Liver (tissue), 9 donors: ENCODE measurements around the gene TMOD4. TPM values are rescaled to one million over a fixed set of nuclear protein-coding genes. Genes with fewer than 3 reads are reported as not detected.

Source experiments
- DNase-seq: peaks from one replicate; pipeline ENCODE4 v3.0.0-alpha.2; 2017; ENCODE audit warnings: low spot score
- H3K27ac ChIP-seq, 2 donors: one replicate each; pipeline ENCODE4 v1.7.0; 2013; ENCODE audit warnings: inconsistent platforms in 2 of 2, low read length in 2 of 2, control low read depth in 1 of 2, low read depth in 1 of 2, mild to moderate bottlenecking in 1 of 2
- H3K27me3 ChIP-seq, 4 donors: one replicate each; pipeline versions ENCODE4 v1.6.1 to v1.7.0; 2013; ENCODE audit warnings: low read length in 3 of 4, inconsistent platforms in 1 of 4, mild to moderate bottlenecking in 1 of 4, moderate library complexity in 1 of 4; ENCODE audit not compliant: control insufficient read depth in 4 of 4, insufficient read depth in 4 of 4
- H3K36me3 ChIP-seq, 4 donors: one replicate each; pipeline versions ENCODE4 v1.6.1 to v1.7.0; 2013; ENCODE audit warnings: low read length in 3 of 4, mild to moderate bottlenecking in 3 of 4, low read depth in 1 of 4, moderate library complexity in 1 of 4; ENCODE audit not compliant: control insufficient read depth in 4 of 4, insufficient read depth in 3 of 4
- H3K4me1 ChIP-seq, 4 donors: one replicate each; pipeline versions ENCODE4 v1.6.1 to v1.7.0; 2013; ENCODE audit warnings: low read length in 3 of 4, mild to moderate bottlenecking in 3 of 4, moderate library complexity in 1 of 4; ENCODE audit not compliant: control insufficient read depth in 4 of 4, insufficient read depth in 4 of 4
- H3K4me3 ChIP-seq, 3 donors: one replicate each; pipeline versions ENCODE4 v1.6.1 to v1.7.0; 2013; ENCODE audit warnings: low read length in 3 of 3, control low read depth in 1 of 3, low read depth in 1 of 3, mild to moderate bottlenecking in 1 of 3
- H3K9ac ChIP-seq, 2 donors: one replicate each; pipeline ENCODE4 v1.7.0; 2013; ENCODE audit warnings: low read length in 2 of 2, mild to moderate bottlenecking in 2 of 2, moderate library complexity in 2 of 2, control low read depth in 1 of 2, low read depth in 1 of 2
- H3K9me3 ChIP-seq, 4 donors: one replicate each; pipeline versions ENCODE4 v1.6.1 to v1.7.0; 2013; ENCODE audit warnings: low read length in 3 of 4; ENCODE audit not compliant: control insufficient read depth in 4 of 4
- ATF3 ChIP-seq: IDR thresholded peaks from 2 replicates; pipeline ENCODE4 v1.6.1; 2016; ENCODE audit warnings: antibody characterized with exemption
- CTCF ChIP-seq: fragments of 150-350 bp; IDR thresholded peaks from 2 replicates; pipeline ENCODE4 v1.5.1; 2017; ENCODE audit warnings: improper control_type of control experiment, low read depth, low read length; ENCODE audit not compliant: missing input control
- EGR1 ChIP-seq, 2 donors: IDR thresholded peaks; 2 replicates each; pipeline ENCODE4 v1.6.1; 2016 to 2018; ENCODE audit warnings: antibody characterized with exemption in 2 of 2, low read depth in 2 of 2
- FOXA1 ChIP-seq: IDR thresholded peaks from 2 replicates; pipeline ENCODE4 v1.6.1; 2016; ENCODE audit warnings: antibody characterized with exemption
- FOXA2 ChIP-seq: IDR thresholded peaks from 2 replicates; pipeline ENCODE4 v1.6.1; 2016; ENCODE audit warnings: antibody characterized with exemption
- GABPA ChIP-seq, 2 donors: IDR thresholded peaks in 1 of 2; conservative IDR thresholded peaks in 1 of 2; 2 replicates each; pipeline ENCODE4 v1.6.1; 2016; ENCODE audit warnings: antibody characterized with exemption in 2 of 2, mild to moderate bottlenecking in 1 of 2, moderate library complexity in 1 of 2
- HNF4A ChIP-seq, 2 donors: conservative IDR thresholded peaks; 2 replicates each; pipeline ENCODE4 v1.6.1; 2016; ENCODE audit warnings: antibody characterized with exemption in 2 of 2, mild to moderate bottlenecking in 2 of 2
- HNF4G ChIP-seq: IDR thresholded peaks from 2 replicates; pipeline ENCODE4 v1.6.1; 2016; ENCODE audit warnings: antibody characterized with exemption
- JUND ChIP-seq, 2 donors: IDR thresholded peaks; 2 replicates each; pipeline ENCODE4 v1.6.1; 2016; ENCODE audit warnings: antibody characterized with exemption in 2 of 2
- MAX ChIP-seq: IDR thresholded peaks from 2 replicates; pipeline ENCODE4 v1.6.1; 2016; ENCODE audit warnings: antibody characterized with exemption
- NR2F2 ChIP-seq: IDR thresholded peaks from 2 replicates; pipeline ENCODE4 v1.6.1; 2016; ENCODE audit warnings: antibody characterized with exemption
- RAD21 ChIP-seq, 2 donors: IDR thresholded peaks; 2 replicates each; pipeline ENCODE4 v1.6.1; 2016; ENCODE audit warnings: antibody characterized with exemption in 2 of 2, mild to moderate bottlenecking in 2 of 2
- REST ChIP-seq: IDR thresholded peaks from 2 replicates; pipeline ENCODE4 v1.6.1; 2016; ENCODE audit warnings: antibody characterized with exemption, mild to moderate bottlenecking
- RXRA ChIP-seq, 2 donors: IDR thresholded peaks; 2 replicates each; pipeline ENCODE4 v1.6.1; 2017 to 2018; ENCODE audit warnings: antibody characterized with exemption in 2 of 2, mild to moderate bottlenecking in 1 of 2
- SP1 ChIP-seq: IDR thresholded peaks from 2 replicates; pipeline ENCODE4 v1.6.1; 2018; ENCODE audit warnings: antibody characterized with exemption, mild to moderate bottlenecking
- TAF1 ChIP-seq: conservative IDR thresholded peaks from 2 replicates; pipeline ENCODE4 v1.6.1; 2016; ENCODE audit warnings: antibody characterized with exemption, mild to moderate bottlenecking
- YY1 ChIP-seq: IDR thresholded peaks from 2 replicates; pipeline ENCODE4 v1.6.1; 2016; ENCODE audit warnings: antibody characterized with exemption, mild to moderate bottlenecking
- ZBTB33 ChIP-seq: IDR thresholded peaks from 2 replicates; pipeline ENCODE4 v1.6.1; 2016; ENCODE audit warnings: antibody characterized with exemption
- WGBS: extraction: QIAGEN DNeasy Blood & Tissue Kit; methylation state at CpG from one replicate; pipeline ENCODE4 v1.1.7; 2013; 5-methylcytosine and 5-hydroxymethylcytosine counted together
- polyA plus RNA-seq, 2 donors: library from polyadenylated mRNA; stranded (reverse) in 1 of 2; unstranded in 1 of 2; fragments of 200-250 nt in 1 of 2; fragments of >200 nt in 1 of 2; fragmentation: Nextera tagmentation in 1 of 2; extraction: Ambion mirVana in 1 of 2; gene quantifications; one replicate each; pipeline versions ENCODE4 v1.2.1 to v1.2.3, GENCODE V29; 2013 to 2015
- total RNA-seq, 2 donors: library from RNA; depleted of rRNA; stranded (reverse); fragments of >200 nt; gene quantifications; one replicate each; pipeline ENCODE4 v1.2.3, GENCODE V29; 2014
- donor health status: healthy.
- donor health status: healthy.
- donor health status: healthy.
- donor health status: healthy.
- donor health status: healthy.

TMOD4 gene
- total and polyA plus RNA-seq, 4 donors: not detected

- 50% methylated on average over 2 of the region's 2 CpGs for WGBS
- Histone ChIP-seq H3K9ac (peak overlapping the region in 1 of 2 donors; percentile 12), H3K27me3 (no peaks in the 10 kb centered on the region), H3K4me3 (peak overlapping the region in 1 of 3 donors; percentile 65), H3K4me1 (peaks cover 0 to 25% (median 16%) of the 10 kb centered on the region in 4 donors), H3K27ac (peak overlapping the region; percentile 40 to 75), H3K9me3 (no peaks in the 10 kb centered on the region), H3K36me3 (peaks cover 0 to 2% (median 0%) of the 10 kb centered on the region in 4 donors)
- no peak for DNase-seq
- TF ChIP-seq HNF4G (peak; percentile 81), JUND (IDR thresholded peaks at IDR 0.05) (peak in 1 of 2 donors; percentile 39), MAX (no peak), SP1 (peak; percentile 86), FOXA2 (peak; percentile 8), HNF4A (conservative IDR thresholded peaks at IDR 0.05) (peak; percentile 75 to 89), FOXA1 (no peak)
Observed at GRCh38 chr1:151147665-151148064, 28.1 kb downstream of the TMOD4 start.

GRCh38 chr1:151147132-151147503 is 28.7 kb downstream of the TMOD4 start:
- Histone ChIP-seq H3K36me3 (peaks cover 0 to 2% (median 0%) of the 10 kb centered on the region in 4 donors), H3K27me3 (no peaks in the 10 kb centered on the region), H3K27ac (peak overlapping the region; percentile 40 to 75), H3K9ac (peak overlapping the region in 1 of 2 donors; percentile 12), H3K4me3 (peak overlapping the region; percentile 64 to 68 (median 65)), H3K4me1 (peaks cover 0 to 25% (median 16%) of the 10 kb centered on the region in 4 donors), H3K9me3 (no peaks in the 10 kb centered on the region)
- DNase-seq: no peak
- WGBS: 12% methylated on average over 7 of the region's 7 CpGs
- TF ChIP-seq CTCF (no peak), RAD21 (IDR thresholded peaks at IDR 0.05) (no peak), ZBTB33 (no peak), REST (no peak), YY1 (no peak), HNF4G (no peak), HNF4A (conservative IDR thresholded peaks at IDR 0.05) (no peak), SP1 (no peak), NR2F2 (no peak), FOXA2 (no peak), EGR1 (IDR thresholded peaks at IDR 0.05; ENCODE audit: low read depth in 2 of 2) (no peak), GABPA (IDR thresholded peaks at IDR 0.05 in 1 of 2, conservative IDR thresholded peaks at IDR 0.05 in 1 of 2) (no peak), FOXA1 (no peak), JUND (IDR thresholded peaks at IDR 0.05) (no peak), MAX (no peak), TAF1 (no peak), ATF3 (no peak), RXRA (IDR thresholded peaks at IDR 0.05) (no peak)
